Endometrial microvascular endothelial cells (primary cell): ENCODE data around the gene BPIFB3. TPM values are rescaled to one million over a fixed set of nuclear protein-coding genes. Genes with fewer than 3 reads are reported as not detected.

Experiments
- in situ Hi-C: cut with HindIII; loops from 2 replicates; pipeline ENCODE4 v1.10.0; 2017; ENCODE audit warnings: low sequenced_read_pairs, low pct_unique_long_range_greater_than_20kb; ENCODE audit errors: inconsistent ontology term
- total RNA-seq: library from RNA; depleted of rRNA; stranded (reverse); fragments of >200 nt; gene quantifications from one replicate; pipeline ENCODE4 v1.2.3, GENCODE V29; 2015; ENCODE audit errors: inconsistent ontology term

BPIFB3 gene, protein sequence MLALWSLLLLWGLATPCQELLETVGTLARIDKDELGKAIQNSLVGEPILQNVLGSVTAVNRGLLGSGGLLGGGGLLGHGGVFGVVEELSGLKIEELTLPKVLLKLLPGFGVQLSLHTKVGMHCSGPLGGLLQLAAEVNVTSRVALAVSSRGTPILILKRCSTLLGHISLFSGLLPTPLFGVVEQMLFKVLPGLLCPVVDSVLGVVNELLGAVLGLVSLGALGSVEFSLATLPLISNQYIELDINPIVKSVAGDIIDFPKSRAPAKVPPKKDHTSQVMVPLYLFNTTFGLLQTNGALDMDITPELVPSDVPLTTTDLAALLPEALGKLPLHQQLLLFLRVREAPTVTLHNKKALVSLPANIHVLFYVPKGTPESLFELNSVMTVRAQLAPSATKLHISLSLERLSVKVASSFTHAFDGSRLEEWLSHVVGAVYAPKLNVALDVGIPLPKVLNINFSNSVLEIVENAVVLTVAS
- total RNA-seq, result not detected

DNA sequence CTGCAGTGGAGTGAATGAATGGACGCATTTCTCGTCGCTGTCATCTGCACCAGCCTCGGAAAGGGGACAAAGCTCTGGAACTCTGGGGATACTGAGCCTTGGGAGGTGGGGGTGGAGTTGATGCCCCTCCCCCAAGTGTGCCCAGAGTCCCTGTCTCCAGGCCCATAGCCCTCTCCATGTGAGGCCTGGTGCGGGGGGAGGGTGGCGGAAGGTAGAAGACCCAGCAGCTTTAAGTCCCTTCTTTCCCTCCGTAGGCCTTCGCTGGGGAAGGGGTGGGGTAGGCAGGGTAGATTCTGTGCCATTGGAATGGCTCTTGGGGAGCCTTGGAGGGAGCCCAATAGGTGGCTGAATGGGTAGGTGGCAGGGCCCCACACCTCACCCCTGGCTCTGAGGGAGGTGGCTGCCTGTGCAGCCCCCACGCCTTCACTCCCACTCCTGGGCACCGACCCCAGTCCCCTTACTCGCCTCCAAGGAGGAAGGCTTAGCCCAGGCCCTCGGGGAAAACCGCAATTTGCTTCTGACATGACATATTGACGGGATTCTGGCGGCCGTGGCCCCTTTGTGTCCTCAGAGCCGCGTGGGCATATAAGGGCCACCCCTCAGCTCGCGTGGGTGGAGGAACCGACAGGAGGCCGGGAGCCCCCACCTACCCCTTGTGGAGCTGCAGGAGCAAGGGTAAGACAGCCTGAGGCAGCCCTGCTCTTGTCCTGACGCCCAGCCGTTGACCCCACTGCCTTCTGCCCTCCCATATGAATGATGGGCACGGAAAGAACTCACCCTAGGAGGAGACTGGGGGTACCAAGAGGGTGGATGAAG lies at the start of gene BPIFB3:
Gene BPIFB3 (plus strand): TSS at position 613 of the 816 bp plus-strand sequence. CDS start 1,533 bp downstream, outside the sequence.
- in situ Hi-C loops, result no loop called here

DNA sequence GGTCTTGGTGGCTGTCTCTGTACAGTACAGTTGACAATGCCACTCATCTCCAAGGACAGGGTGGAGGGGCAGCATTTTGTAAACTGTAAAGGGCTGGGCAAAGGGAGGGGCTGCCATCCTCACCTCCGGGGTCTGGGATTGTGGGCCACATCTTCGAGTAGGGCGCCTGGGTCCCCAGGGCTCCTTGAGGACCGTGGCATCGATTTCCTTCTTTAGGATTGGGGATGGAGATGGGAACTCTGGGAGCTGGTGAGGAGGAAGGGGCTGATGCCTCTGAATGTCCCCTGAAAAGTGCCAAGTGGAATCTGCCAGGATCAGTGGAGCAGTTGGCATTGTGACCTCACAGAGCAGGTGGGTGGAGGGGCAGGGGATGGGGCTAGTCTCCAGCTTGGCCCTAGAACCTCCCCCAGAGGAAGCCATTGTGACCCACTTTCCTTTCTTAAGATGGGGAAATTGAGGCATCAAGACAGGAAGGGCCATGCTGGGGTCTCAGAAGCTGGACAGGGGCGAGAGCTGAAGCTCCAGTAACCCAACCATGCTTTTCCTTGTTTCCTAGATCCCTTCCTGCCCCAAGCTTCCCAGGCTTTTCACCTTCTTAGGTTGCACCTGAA lies 49.5 kb upstream of the BPIFB3 start, which contains the start of gene SUN5:
Gene SUN5 (minus strand): TSS at position 293 of the 611 bp plus-strand sequence. CDS start 93 bp downstream, at position 200.
- in situ Hi-C loops, result no loop called here

GRCh38 chr20:33005132-33005566 lies 48.6 kb upstream of the BPIFB3 start:
- in situ Hi-C loops, result no loop called here

DNA sequence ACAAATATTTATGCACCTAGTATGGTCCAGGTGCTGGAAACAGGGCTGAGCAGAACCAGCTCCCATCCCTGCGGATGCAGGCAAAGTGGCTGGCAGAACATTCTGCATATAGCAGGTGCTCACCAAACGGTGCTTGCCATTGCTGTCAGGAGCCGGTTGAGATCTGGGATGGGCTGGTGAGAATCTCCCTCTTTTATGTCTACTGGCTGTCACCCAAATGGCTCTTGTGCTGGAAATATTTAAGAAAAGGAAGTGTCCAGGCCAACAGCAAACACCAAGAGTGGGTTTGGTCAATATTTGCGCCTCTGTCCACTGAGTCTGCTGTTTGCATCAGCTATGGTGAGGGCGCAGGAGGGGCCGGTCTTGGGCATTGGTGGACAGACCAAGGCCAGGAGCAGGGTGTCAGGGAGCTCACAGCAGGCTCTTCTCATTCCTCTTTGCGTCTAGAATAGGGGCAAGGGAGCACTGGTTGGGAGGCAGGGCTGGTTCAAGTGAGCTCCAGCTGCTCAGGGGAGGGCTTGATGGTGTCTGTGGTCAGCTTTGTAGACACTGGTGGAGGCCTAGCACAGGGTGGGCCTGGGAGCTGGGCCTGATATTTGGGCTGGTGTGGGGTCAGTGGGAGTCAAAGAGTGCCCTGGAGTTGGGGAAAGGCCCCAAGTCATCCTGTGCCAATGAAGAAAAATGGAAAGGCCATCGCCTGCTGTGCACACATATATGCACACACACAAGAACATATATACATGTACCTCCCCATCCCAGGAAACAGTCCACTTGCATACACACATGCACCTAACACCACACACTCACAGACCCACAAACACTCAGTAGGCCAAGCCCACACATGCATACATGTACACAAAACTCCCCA lies 47.6 kb upstream of the BPIFB3 start:
- in situ Hi-C loops, result no loop called here

GRCh38 chr20:33006776-33007375 lies 46.8 kb upstream of the BPIFB3 start:
- in situ Hi-C loops, result no loop called here

- in situ Hi-C loops, result no loop called here
Measured at GRCh38 chr20:33007376-33008335, 46.0 kb upstream of the BPIFB3 start, which contains the start of gene BPIFB2. Gene BPIFB2 (plus strand): TSS chr20:33007704. CDS start chr20:33008575, 871 bp downstream.

GRCh38 chr20:33008336-33009213 lies 45.1 kb upstream of the BPIFB3 start:
- in situ Hi-C loops, result no loop called here

DNA sequence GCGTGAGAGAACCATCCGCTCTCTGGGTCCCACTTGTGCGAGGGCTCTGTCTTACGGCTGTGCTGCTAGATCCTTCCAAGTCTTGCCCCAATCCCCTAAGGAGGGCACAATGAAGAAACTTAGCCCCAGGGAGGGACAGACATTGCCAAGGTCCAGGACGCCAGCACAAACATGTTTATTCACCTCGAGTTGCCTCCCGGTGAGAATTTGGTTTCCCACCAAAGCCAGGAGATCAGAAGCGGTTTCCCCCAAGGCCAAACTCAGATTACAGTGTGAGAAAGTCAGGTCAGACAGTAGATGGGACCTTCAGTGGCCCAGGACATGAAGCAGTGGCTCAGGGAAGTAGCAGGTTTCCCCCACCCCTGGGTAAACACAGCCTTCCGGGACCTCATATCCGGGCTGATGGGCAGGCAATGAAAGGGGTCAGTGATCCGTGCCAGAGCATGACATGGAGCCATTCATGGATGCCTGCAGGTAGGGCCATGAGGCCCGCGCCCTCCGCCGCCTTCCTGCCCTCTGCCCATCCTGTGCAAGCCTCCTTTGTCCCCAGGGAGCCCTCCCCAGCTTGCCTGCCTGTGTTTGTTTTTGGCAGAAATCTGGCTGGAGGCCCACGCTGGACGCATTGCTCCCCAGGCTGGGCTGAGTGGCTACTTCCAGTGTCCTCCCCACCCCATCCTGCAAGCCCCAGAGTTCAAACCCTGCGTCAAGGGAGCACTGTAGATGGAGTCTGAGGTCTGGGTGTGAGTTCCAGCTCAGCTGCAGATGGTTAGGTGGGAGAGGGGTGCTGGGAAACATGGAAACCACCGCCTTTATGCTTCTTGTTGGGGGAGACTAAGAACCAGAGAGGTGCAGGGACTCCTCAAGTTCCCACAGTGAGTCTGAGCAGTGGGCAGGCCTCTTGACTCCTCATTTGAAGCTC lies 44.2 kb upstream of the BPIFB3 start:
- in situ Hi-C loops, result no loop called here

DNA sequence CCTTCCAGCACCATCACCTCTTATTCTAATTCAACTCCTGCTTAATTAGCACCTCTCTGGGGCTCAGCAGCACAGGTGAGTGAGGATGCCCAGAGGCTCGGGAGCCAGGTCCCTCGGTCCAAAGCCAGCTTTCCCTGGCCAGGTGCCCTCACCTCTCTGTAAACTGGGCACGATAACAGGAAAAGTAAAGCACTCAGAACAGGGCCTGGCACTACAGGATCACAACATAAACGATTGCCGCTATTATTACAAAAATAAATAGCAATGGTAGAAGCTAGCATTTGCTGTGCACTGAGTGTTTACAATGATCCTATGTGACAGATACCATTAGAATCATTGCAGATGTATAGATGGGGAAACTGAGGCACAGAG lies 43.6 kb upstream of the BPIFB3 start:
- in situ Hi-C loops, result no loop called here

- in situ Hi-C loops, result no loop called here
Measured at GRCh38 chr20:33010674-33011449, 42.8 kb upstream of the BPIFB3 start.

DNA sequence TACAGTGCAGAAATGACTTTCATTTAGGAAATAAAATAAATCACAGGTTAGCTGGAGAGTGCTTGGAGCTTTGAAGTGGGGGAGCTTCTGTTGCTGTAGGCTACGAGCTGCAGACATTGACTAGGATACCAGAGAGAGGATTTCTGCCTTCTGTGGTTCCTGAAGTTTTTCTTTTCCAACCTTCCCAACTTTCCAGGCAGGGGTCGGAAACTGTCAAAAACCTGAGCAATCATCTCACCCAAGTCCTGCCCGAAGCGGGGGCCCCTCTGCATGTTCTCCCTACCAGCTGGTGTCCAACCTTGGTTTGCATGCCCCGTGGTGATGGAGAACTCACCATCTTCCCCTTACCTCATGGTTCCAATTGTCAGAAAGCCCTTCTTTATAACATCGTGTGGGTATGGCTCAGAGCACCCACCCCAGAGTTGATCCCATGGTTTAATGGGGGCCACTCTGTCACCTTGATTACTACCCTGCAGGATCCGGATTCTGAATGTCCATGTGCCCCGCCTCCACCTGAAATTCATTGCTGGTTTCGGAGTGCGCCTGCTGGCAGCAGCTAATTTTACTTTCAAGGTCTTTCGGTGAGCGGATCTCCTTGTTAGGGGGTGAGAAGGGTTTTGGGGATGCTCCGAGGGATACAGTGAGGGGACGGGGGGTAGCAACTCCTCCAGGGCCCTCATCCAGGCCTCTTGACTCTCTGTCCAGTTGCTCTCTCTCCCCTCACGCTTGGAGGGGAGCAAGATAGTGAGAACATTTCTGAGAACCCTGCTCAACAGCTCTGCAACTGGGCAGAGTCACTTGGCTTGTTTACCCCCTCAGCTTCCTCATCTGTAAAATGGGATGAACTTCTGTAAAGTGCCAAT lies 41.1 kb upstream of the BPIFB3 start:
- in situ Hi-C loops, result no loop called here

DNA sequence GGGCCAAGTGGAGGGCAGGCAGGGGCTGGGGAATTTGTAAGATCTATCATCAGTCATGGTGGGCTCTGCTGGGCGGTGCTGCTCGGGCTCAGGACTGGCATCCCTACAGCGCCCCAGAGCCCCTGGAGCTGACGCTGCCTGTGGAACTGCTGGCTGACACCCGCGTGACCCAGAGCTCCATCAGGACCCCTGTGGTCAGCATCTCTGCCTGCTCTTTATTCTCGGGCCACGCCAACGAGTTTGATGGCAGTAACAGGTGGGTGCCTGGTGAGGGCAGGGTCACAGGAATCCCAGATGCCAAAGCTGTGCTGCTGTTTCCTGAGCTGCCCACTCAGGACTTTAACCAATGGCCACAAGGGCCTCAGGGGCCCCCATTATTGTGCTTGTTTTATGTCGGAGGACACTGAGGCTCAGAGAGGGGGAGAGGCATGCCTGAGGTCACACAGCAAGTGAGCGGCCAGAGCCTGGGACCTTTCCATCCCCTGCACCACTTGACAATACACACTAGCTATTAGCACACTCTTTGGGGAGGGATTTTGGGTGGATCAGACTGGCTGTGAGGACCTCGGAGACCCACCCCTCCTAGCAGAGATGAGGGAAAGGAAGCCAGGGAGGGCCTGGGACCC lies 39.9 kb upstream of the BPIFB3 start:
- in situ Hi-C loops, result no loop called here
